ENCODE measurements around the gene DSCAML1.

The DSCAML1 gene

GRCh38 chr11:117705866-117706265, 91.2 kb downstream of the DSCAML1 start:
- Histone ChIP-seq H3K9me3 (ENCODE audit: control insufficient read depth, insufficient read depth, low read length) (no peaks in the 10 kb centered on the region), H3K4me1 (ENCODE audit: control insufficient read depth, insufficient read depth, low read length) (peaks cover 1% of the 10 kb centered on the region; the same call in 1 of the 2 replicates), H3K36me3 (ENCODE audit: control insufficient read depth, insufficient read depth, low read length) (no peaks in the 10 kb centered on the region), H3K4me3 (ENCODE audit: low read length) (no peak overlapping the region), H3K27ac (ENCODE audit: low read length) (no peak overlapping the region), H3K27me3 (ENCODE audit: control insufficient read depth, insufficient read depth, low read length) (no peaks in the 10 kb centered on the region)
- DNase-seq (ENCODE audit: low read depth, low spot score) = no peak
- no CpG with 5 or more reads among the region's 6 CpGs for WGBS (ENCODE audit: insufficient coverage, insufficient read length)

DNA sequence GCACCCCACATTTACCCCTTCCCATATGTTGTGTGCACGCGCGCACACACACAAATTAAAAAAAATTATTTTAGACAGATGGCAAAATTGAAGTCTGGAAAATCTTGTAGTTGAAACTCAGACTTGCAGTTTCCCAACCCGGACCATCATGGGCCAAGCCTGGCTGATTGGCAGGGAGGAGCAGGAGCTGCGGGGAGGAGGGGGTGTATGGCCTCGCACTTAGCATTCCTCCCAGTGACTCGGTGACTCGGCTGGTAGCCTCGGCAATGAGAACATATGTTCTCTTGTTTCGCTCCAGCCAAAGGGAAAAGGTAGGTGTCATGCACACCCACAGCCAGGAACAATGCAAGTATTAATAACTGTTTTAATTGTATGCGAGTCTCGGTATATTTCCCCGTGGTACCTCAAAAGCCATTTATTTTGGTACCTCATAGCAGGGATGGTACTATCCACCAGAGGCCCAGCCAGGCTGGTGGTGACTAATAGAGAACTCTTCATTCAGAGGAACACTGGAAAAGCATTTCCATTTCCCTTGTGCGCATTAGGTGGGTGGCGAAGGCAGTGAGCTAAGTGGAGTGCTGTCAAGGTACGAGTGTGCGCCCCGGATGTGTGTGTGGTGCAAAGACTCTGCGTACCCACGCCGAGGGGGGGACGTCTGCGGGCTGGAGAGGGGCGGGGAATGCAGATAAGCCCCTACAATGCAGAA, 92.5 kb downstream of the DSCAML1 start:
- H3K4me1 ChIP-seq (ENCODE audit: control insufficient read depth, insufficient read depth, low read length) = peaks cover 1% of the 10 kb centered on the region; the same call in 1 of the 2 replicates
- H3K9me3 ChIP-seq (ENCODE audit: control insufficient read depth, insufficient read depth, low read length) = no peaks in the 10 kb centered on the region
- H3K27ac ChIP-seq (ENCODE audit: low read length) = no peak overlapping the region
- no CpG with 5 or more reads among the region's 24 CpGs for WGBS (ENCODE audit: insufficient coverage, insufficient read length)
- no peak for DNase-seq (ENCODE audit: low read depth, low spot score)
- no peaks in the 10 kb centered on the region for H3K36me3 ChIP-seq (ENCODE audit: control insufficient read depth, insufficient read depth, low read length)
- H3K4me3 ChIP-seq (ENCODE audit: low read length) = no peak overlapping the region
- no peaks in the 10 kb centered on the region for H3K27me3 ChIP-seq (ENCODE audit: control insufficient read depth, insufficient read depth, low read length)

DNA sequence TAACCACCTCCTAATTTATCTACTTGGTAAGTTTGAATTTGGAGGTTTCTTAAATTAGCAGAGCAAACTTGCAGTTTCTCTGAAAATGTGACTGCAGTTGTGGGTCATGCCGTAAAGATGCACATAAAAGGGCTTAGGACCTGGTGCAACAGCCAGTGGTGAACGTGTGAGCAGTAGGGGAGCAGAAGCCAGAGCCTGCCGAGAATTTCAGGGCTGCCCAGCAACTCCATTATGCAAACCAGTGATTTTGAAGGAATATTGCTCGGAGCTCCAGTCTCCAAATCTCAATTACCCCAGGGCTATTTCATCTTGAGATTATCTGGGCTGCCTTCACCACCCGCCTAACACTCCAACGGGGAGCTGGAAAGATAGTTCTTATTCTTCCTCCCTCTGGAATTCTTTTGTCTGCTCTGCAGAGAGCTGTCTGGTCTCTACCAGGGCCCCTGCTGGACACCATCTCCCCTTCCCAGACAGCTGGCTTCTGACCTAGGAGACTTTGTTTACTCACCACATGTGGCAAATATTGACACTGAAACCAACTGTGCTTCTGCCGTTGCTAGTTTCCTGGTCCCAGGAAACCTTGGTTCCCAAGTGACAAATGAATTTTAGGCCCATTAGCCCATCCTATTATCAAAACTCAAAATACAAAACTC, 93.9 kb downstream of the DSCAML1 start:
- H3K9me3 ChIP-seq (ENCODE audit: control insufficient read depth, insufficient read depth, low read length) = no peaks in the 10 kb centered on the region
- no peak overlapping the region for H3K27ac ChIP-seq (ENCODE audit: low read length)
- no CpG with 5 or more reads among the region's 7 CpGs for WGBS (ENCODE audit: insufficient coverage, insufficient read length)
- peaks cover 1% of the 10 kb centered on the region; the same call in 1 of the 2 replicates for H3K4me1 ChIP-seq (ENCODE audit: control insufficient read depth, insufficient read depth, low read length)
- H3K36me3 ChIP-seq (ENCODE audit: control insufficient read depth, insufficient read depth, low read length) = no peaks in the 10 kb centered on the region
- no peak for DNase-seq (ENCODE audit: low read depth, low spot score)
- H3K27me3 ChIP-seq (ENCODE audit: control insufficient read depth, insufficient read depth, low read length) = no peaks in the 10 kb centered on the region
- no peak overlapping the region for H3K4me3 ChIP-seq (ENCODE audit: low read length)

GRCh38 chr11:117701781-117702180, 95.2 kb downstream of the DSCAML1 start:
- Histone ChIP-seq H3K9me3 (ENCODE audit: control insufficient read depth, insufficient read depth, low read length) (no peaks in the 10 kb centered on the region), H3K36me3 (ENCODE audit: control insufficient read depth, insufficient read depth, low read length) (no peaks in the 10 kb centered on the region), H3K4me1 (ENCODE audit: control insufficient read depth, insufficient read depth, low read length) (peaks cover 2% of the 10 kb centered on the region; the same call in 1 of the 2 replicates), H3K27me3 (ENCODE audit: control insufficient read depth, insufficient read depth, low read length) (no peaks in the 10 kb centered on the region), H3K4me3 (ENCODE audit: low read length) (no peak overlapping the region), H3K27ac (ENCODE audit: low read length) (no peak overlapping the region)
- no peak for DNase-seq (ENCODE audit: low read depth, low spot score)
- WGBS (ENCODE audit: insufficient coverage, insufficient read length) = no CpG with 5 or more reads among the region's 9 CpGs

- Histone ChIP-seq H3K27me3 (ENCODE audit: control insufficient read depth, insufficient read depth, low read length) (no peaks in the 10 kb centered on the region), H3K9me3 (ENCODE audit: control insufficient read depth, insufficient read depth, low read length) (no peaks in the 10 kb centered on the region), H3K4me3 (ENCODE audit: low read length) (no peak overlapping the region), H3K36me3 (ENCODE audit: control insufficient read depth, insufficient read depth, low read length) (no peaks in the 10 kb centered on the region), H3K27ac (ENCODE audit: low read length) (no peak overlapping the region), H3K4me1 (ENCODE audit: control insufficient read depth, insufficient read depth, low read length) (peaks cover 3% of the 10 kb centered on the region; the same call in 1 of the 2 replicates)
- WGBS (ENCODE audit: insufficient coverage, insufficient read length) = no CpG with 5 or more reads among the region's 6 CpGs
- no peak for DNase-seq (ENCODE audit: low read depth, low spot score)
These were observed 96.5 kb downstream of the DSCAML1 start for GRCh38 chr11:117700551-117700950.

DNA sequence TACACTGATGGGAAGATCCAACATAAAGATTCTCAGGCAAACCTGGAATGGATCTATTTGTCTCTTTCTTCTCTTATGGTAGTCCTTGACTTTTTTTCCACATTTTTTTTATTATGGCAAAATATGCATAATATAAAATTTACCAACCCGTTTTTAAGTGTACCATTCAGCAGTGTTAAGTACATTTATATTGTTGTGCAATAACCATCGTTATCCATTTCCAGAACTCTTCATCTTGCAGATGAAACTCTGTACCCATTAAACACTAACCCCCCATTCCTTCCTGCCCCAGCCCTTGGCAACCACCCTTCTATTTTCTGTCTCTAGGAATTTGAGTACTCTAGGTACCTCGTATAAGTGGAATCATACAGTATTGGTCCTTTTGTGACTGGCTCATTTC, 99.7 kb downstream of the DSCAML1 start:
- no peak overlapping the region for H3K4me3 ChIP-seq (ENCODE audit: low read length)
- H3K36me3 ChIP-seq (ENCODE audit: control insufficient read depth, insufficient read depth, low read length) = no peaks in the 10 kb centered on the region

DNA sequence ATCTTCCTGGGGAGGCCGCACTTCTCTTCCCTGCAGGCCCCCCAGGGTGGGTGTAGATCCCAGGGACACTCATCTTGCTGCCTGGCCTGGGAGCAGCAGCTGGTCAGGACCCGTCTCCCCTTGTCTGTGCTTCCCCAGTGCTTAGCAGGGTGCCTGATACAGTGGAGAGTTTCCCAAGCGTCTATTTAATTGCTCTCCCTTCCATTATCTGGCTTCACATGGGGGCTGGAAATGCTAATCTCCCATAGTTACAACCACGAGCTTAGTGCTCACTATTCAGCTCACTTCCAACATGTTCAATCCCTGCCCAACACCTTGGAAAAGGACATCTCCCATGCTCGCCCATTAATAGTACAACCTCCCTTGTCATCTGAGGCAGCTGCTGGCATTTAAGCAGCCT, 100.5 kb downstream of the DSCAML1 start:
- no peak overlapping the region for H3K4me3 ChIP-seq (ENCODE audit: low read length)
- no CpG with 5 or more reads among the region's 5 CpGs for WGBS (ENCODE audit: insufficient coverage, insufficient read length)
- no peak overlapping the region for H3K27ac ChIP-seq (ENCODE audit: low read length)
- H3K27me3 ChIP-seq (ENCODE audit: control insufficient read depth, insufficient read depth, low read length) = no peaks in the 10 kb centered on the region
- H3K36me3 ChIP-seq (ENCODE audit: control insufficient read depth, insufficient read depth, low read length) = no peaks in the 10 kb centered on the region
- peaks cover 2% of the 10 kb centered on the region; the same call in 1 of the 2 replicates for H3K4me1 ChIP-seq (ENCODE audit: control insufficient read depth, insufficient read depth, low read length)
- DNase-seq (ENCODE audit: low read depth, low spot score) = no peak
- H3K9me3 ChIP-seq (ENCODE audit: control insufficient read depth, insufficient read depth, low read length) = no peaks in the 10 kb centered on the region

More for the DNA sequence above, 99.7 kb downstream of the DSCAML1 start:
- no peak for DNase-seq (ENCODE audit: low read depth, low spot score)
- Histone ChIP-seq H3K4me1 (ENCODE audit: control insufficient read depth, insufficient read depth, low read length) (peaks cover 3% of the 10 kb centered on the region; the same call in 1 of the 2 replicates), H3K27ac (ENCODE audit: low read length) (no peak overlapping the region), H3K27me3 (ENCODE audit: control insufficient read depth, insufficient read depth, low read length) (no peaks in the 10 kb centered on the region), H3K9me3 (ENCODE audit: control insufficient read depth, insufficient read depth, low read length) (no peaks in the 10 kb centered on the region)
- WGBS (ENCODE audit: insufficient coverage, insufficient read length) = no CpG with 5 or more reads among the region's 3 CpGs

DNA sequence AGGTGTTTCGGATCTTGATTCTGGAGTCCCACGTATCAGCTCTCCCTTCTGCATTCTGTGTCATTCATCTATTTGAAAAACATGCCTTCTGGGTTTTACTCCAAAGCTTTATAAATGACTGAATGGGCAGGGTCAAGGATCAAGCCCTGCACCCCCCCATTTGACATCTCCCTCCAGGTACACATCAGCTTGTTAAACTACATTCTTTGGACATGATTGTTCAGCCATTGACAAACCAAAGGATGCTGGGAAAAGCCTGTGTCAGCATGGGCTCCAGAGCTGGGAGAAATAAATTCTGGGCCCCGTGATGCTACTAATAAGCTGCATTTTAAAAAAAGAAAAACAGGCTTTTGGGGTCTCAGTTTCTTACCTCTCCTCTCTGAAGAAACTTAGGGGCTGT, 103.7 kb downstream of the DSCAML1 start:
- WGBS (ENCODE audit: insufficient coverage, insufficient read length) = no CpG with 5 or more reads among the region's 3 CpGs
- Histone ChIP-seq H3K27ac (ENCODE audit: low read length) (no peak overlapping the region), H3K4me3 (ENCODE audit: low read length) (no peak overlapping the region), H3K9me3 (ENCODE audit: control insufficient read depth, insufficient read depth, low read length) (no peaks in the 10 kb centered on the region), H3K36me3 (ENCODE audit: control insufficient read depth, insufficient read depth, low read length) (no peaks in the 10 kb centered on the region), H3K27me3 (ENCODE audit: control insufficient read depth, insufficient read depth, low read length) (no peaks in the 10 kb centered on the region), H3K4me1 (ENCODE audit: control insufficient read depth, insufficient read depth, low read length) (peaks cover 2% of the 10 kb centered on the region; the same call in 1 of the 2 replicates)
- no peak for DNase-seq (ENCODE audit: low read depth, low spot score)

GRCh38 chr11:117691516-117691915, 105.5 kb downstream of the DSCAML1 start:
- no peak overlapping the region for H3K4me3 ChIP-seq (ENCODE audit: low read length)
- no peaks in the 10 kb centered on the region; the same call in 1 of the 2 replicates for H3K4me1 ChIP-seq (ENCODE audit: control insufficient read depth, insufficient read depth, low read length)
- no peak overlapping the region for H3K27ac ChIP-seq (ENCODE audit: low read length)
- no peak for DNase-seq (ENCODE audit: low read depth, low spot score)
- no peaks in the 10 kb centered on the region for H3K36me3 ChIP-seq (ENCODE audit: control insufficient read depth, insufficient read depth, low read length)
- H3K9me3 ChIP-seq (ENCODE audit: control insufficient read depth, insufficient read depth, low read length) = no peaks in the 10 kb centered on the region
- no CpG with 5 or more reads among the region's 10 CpGs for WGBS (ENCODE audit: insufficient coverage, insufficient read length)
- H3K27me3 ChIP-seq (ENCODE audit: control insufficient read depth, insufficient read depth, low read length) = no peaks in the 10 kb centered on the region

- no CpG with 5 or more reads among the region's 4 CpGs for whole genome bisulfite sequencing (ENCODE audit: insufficient coverage, insufficient read length)
- Histone ChIP-seq H3K27me3 (ENCODE audit: control insufficient read depth, insufficient read depth, low read length) (no peaks in the 10 kb centered on the region), H3K9me3 (ENCODE audit: control insufficient read depth, insufficient read depth, low read length) (no peaks in the 10 kb centered on the region), H3K4me3 (ENCODE audit: low read length) (no peak overlapping the region), H3K36me3 (ENCODE audit: control insufficient read depth, insufficient read depth, low read length) (no peaks in the 10 kb centered on the region), H3K27ac (ENCODE audit: low read length) (no peak overlapping the region), H3K4me1 (ENCODE audit: control insufficient read depth, insufficient read depth, low read length) (no peaks in the 10 kb centered on the region)
- no peak for DNase-seq (ENCODE audit: low read depth, low spot score)
These were observed 105.8 kb downstream of the DSCAML1 start for GRCh38 chr11:117691218-117691514.

Data from iPS DF 6.9 (cell line).